HG02759 (cell line): ENCODE measurements around the gene TRAK1.
A peak's percentile ranks its signal among the peaks of the same experiment; 100 is the strongest.

ENCODE experiments used
- ATAC-seq: cut with Tn5 transposase; IDR thresholded peaks from one replicate; pipeline ENCODE4 v1.9.1; 2021; ENCODE audit warnings: mild to moderate bottlenecking, moderate library complexity; ENCODE audit not compliant: unreplicated experiment

The TRAK1 gene

GRCh38 chr3:42226470-42227425 is 135.6 kb downstream of the TRAK1 start:
- no peak for ATAC-seq

GRCh38 chr3:42228796-42229195 is 137.6 kb downstream of the TRAK1 start:
- no peak for ATAC-seq

GRCh38 chr3:42229266-42229941 is 138.2 kb downstream of the TRAK1 start:
- no peak for ATAC-seq

- no peak for ATAC-seq
Observed at GRCh38 chr3:42229942-42230688, 139.0 kb downstream of the TRAK1 start.

GRCh38 chr3:42230860-42231259 is 139.7 kb downstream of the TRAK1 start:
- ATAC-seq = no peak

- no peak for ATAC-seq
Observed at GRCh38 chr3:42235532-42235931, 144.4 kb downstream of the TRAK1 start.

- no peak for ATAC-seq
Observed at GRCh38 chr3:42236611-42237010, 145.5 kb downstream of the TRAK1 start.

- no peak for ATAC-seq
Observed at GRCh38 chr3:42246091-42246490, 154.9 kb downstream of the TRAK1 start.

- peak; percentile 67 for ATAC-seq
Observed at GRCh38 chr3:42247576-42248027, 156.4 kb downstream of the TRAK1 start.

GRCh38 chr3:42250761-42251160 is 159.6 kb downstream of the TRAK1 start:
- no peak for ATAC-seq

- ATAC-seq = no peak
Observed at GRCh38 chr3:42254566-42254965, 163.4 kb downstream of the TRAK1 start.

- no peak for ATAC-seq
Observed at GRCh38 chr3:42256135-42256819, 165.1 kb downstream of the TRAK1 start.

GRCh38 chr3:42257007-42257406 is 165.8 kb downstream of the TRAK1 start:
- ATAC-seq = no peak

- ATAC-seq = no peak
Observed at GRCh38 chr3:42262525-42262924, 171.4 kb downstream of the TRAK1 start.

GRCh38 chr3:42263354-42264346 is 172.5 kb downstream of the TRAK1 start:
- ATAC-seq = no peak

GRCh38 chr3:42264399-42265058 is 173.4 kb downstream of the TRAK1 start:
- ATAC-seq = no peak

GRCh38 chr3:42265059-42265991 is 174.2 kb downstream of the TRAK1 start:
- ATAC-seq = no peak

- ATAC-seq = no peak
Observed at GRCh38 chr3:42266085-42266484, 174.9 kb downstream of the TRAK1 start, which contains the start of gene CCK. Gene CCK, minus strand, starts transcription at chr3:42266185. Its CDS starts 2,555 bp downstream, at chr3:42263630.
